ENCODE results near the gene PCDHGB4.
"Not testable (repeated sequence)": the region's sequence is repeated elsewhere in the genome, so short reads cannot be mapped to it uniquely, and the experiment has no call there.

PCDHGB4 gene

DNA sequence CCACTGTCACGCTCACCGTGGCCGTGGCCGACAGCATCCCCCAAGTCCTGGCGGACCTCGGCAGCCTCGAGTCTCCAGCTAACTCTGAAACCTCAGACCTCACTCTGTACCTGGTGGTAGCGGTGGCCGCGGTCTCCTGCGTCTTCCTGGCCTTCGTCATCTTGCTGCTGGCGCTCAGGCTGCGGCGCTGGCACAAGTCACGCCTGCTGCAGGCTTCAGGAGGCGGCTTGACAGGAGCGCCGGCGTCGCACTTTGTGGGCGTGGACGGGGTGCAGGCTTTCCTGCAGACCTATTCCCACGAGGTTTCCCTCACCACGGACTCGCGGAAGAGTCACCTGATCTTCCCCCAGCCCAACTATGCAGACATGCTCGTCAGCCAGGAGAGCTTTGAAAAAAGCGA is 45.2 kb downstream of the PCDHGB4 start:
- not testable (repeated sequence) for DNase-seq

- DNase-seq, result no peak
These were observed 46.5 kb downstream of the PCDHGB4 start for GRCh38 chr5:141434006-141434405.

DNA sequence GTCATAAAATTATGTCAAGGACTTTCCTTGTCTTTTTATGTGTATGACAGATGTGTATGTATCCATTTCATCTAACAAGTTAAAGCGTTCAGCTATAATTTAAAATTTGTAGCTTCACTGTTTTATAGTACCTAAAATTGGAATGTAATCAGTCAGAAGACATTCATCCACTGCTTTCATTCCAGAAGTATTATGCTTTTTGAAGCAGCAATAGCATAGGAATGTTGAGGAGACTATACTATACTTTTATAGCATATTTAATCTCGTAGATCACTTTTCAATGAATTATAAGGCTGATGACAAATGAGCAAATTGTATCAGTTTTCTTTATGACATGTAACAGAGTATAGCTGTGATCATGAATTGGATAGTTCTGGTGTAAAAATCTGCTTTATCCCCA is 49.7 kb downstream of the PCDHGB4 start:
- no peak for DNase-seq

- no peak for DNase-seq
These were observed 52.1 kb downstream of the PCDHGB4 start for GRCh38 chr5:141439411-141440141.
